GM18907 (cell line): Measurements from ENCODE around the gene CDH4.

ENCODE experiments used
- ATAC-seq: cut with Tn5 transposase; IDR thresholded peaks from one replicate; pipeline ENCODE4 v1.9.1; 2021; ENCODE audit warnings: mild to moderate bottlenecking, moderate library complexity; ENCODE audit not compliant: unreplicated experiment

The CDH4 gene

DNA sequence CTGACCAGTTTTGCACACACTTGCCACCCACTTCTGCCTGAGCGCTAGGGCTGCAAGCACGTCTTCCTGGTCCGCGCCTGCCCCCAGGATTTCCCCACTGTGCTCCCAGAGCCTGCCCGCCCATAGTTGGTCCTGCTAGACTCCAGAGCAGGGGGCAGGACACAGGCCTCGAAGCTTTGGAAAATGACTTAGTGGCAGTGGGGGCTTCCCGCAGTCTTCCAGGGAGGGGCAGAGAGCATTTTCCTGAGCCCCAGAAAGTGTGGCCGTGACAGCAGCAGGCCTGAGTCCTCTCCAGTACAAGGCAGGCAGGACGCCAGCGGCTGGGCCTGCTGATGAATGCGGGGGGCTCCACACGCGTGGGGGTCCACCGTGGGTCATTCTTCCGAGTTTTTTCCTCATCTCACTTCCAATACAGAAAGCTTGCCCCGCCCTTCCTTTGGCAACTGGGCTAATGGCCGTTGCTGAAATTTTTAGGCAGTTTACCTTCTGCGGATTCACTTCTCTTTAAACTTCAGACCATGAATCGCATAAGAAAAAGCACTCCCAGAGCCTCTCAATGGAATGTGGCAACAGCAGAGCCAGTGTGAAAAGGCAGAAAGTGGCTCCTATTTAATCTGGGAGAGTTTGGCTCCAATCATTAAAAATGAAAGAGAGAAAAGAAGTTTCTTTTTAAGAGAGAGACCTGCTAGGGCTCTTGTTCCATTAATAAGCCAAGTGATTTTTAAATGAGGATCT is 383.8 kb downstream of the CDH4 start:
- ATAC-seq = no peak

DNA sequence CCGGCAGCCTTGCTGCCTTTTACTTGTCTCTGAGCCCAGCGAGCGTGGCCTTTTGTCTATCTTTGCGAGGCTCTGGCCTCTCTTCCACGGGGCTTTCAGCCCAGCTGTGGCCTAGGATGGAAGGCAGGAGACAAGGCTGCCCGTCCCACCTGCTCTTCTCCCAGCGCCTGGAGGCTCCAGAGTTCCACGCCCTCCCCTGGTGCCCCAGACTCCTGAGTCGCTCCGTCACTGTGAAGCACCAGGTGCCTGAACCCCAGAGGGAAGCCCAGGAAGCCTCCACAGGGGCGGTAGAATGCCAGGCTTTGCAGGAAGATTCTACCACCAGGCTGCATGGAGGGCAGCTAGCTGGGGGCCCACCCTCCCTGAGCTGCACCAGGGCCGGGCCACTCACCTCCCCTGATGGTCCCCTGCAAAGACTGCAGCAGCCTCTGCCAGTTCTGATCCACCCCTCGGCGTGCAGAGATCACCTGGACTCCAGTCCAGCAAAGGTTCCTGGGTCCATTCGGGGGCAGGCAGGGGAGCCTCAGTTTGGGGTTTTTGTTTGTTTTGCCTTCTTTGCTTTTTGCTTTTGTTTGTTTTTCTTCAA is 384.6 kb downstream of the CDH4 start:
- no peak for ATAC-seq

DNA sequence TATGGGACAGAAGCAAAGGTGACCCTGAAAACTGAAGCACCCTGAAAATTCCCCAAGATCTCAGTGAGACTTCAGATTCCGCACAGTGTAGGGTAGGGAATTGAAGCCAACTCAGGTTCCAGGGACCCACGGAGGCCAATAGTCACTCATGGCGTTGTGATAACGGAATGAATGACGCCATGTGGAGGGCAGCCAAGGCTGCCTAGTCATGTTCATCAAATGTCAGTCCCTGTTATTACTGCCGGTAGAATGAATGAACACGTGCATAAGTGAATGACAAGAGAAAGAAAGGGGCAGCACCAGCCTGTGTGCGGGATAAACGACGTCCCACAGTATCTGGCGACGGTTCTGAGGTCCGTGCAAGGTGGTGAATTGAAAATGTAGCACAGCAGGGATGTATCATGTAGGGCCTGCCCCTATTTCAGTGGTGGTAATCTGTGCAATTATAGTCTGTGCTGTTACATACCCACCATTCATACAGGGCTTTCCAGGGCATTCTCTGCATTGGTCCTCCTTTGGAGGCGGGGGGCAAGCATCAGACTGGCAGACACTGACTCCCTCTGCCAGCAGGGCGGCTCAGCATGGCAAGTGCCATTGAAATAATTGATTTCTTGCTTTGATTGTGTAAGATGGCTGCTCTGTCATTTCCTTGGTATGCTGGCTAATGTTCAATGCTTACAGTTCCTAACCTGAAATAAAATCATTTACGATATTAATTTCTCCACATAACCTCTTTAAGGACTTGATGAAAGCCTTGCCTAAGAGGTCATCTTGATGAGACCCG is 386.9 kb downstream of the CDH4 start:
- no peak for ATAC-seq

DNA sequence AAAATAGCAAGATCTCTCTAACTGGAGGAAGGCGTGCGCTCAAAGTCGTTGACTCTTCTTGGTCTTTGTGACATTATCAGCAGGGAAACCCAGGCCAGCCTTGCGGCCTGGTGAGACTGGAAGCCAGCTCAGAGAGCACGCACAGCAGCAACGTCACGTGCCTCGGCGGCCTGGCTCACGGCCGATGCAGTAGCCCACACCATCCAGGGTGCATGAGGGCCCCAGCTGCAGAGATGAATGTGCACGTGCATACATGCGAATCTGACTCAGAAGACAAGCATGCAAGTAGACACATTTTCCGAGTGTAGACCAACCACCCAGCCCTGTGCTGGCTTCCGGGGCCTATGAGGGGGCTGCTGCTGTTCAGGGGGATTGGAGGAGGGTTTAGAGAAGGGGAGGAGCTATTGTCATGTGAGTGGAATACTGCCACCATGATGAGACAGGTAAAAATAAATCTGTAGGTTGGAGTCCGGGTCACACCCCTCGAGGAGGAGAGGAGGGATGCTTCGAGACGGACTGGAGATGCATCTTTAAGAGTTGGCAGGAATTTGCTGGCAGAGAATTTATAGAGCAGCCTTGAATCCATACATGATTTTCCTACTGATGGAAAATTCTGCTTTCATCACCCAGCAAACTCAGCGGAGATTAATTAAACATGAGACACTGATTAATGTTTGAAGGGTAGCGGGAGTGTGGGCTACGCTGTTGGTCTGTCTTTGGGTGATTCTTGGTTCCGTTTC is 388.2 kb downstream of the CDH4 start:
- ATAC-seq = no peak

DNA sequence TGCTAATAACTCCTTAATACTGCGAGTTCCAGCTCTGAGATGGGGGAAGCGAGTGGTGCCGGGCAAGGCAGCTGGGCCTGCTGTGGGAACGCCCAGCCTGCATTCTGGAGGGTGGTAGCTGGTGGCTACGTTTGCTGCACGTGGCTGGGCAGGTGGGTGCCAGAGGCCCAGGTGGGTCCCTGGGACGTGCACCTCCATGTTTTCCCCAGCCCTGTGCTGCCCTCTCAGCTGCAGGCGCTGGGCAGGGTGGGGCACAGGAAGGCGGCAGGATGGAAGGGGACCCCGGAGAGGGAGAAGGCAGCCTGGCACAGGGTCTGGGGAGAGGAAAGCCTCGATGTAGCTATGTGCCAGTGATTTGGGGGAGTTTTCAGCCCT is 388.8 kb downstream of the CDH4 start:
- no peak for ATAC-seq

DNA sequence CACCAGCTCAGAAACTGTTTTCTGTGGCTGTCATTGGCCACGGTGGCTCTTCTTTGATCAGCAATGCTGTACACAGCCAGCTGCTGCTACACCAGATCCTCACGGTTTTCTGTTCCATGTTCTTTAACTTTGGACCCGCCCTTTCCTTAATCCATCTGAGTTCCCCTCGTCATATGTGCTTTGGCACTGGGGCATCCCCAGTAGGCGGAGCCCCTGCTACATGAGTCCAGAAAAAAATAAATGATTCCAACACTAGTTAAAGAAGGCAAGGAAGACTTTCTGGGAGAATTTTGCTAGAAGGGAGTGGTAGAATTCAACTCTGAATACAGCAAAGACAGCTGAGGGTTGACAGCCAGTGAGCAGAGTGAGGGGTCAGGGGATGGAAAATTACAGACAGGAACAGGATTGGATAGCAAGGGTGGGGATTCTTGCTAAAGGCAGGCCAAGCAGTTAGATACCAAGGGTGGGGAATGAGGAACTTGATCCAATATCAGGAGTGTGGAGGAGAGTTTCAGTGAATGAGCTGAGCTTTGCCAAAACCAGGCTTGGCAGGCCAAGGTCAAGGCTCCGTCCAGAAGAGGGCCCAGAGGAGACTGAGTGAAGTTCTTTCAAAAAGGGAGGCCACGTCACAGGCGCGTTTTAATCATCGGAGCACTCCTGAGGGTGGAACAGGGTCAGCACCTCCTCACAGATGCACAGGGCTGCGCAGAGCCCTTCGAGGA is 391.8 kb downstream of the CDH4 start:
- no peak for ATAC-seq

DNA sequence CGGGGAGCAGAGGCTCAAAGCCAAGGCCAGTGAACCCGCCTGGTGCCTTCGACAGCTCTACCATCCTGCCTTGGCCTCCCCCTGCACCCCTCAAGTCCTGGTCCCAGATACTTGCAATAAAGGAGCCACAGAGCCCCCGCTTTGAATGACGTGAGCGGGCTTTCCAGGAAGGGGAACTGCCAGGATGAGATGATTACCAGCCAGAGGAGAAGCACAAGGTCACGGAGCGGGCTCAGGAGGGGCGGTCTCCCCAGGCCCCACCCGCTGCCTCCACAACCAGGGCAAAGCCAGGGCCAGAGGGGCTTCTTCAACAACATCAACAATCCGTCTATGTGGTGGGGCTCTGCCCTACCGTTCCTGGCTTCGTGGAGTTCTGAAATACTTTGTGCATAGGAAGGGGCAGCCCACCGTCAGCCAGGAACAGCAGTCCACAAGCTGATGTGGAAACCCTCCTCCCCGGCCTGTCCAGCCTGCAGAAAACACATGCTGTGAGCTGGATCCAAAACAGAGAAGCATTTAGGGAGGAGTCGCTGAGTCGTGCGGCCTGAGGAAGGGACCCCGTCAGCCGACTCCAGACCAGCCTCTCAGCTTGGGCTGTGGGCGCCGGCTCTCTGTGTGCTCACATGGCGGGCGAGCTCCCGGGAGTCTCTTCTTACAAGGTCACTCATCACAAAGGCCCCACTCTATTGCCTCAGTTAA is 392.5 kb downstream of the CDH4 start:
- ATAC-seq = no peak

DNA sequence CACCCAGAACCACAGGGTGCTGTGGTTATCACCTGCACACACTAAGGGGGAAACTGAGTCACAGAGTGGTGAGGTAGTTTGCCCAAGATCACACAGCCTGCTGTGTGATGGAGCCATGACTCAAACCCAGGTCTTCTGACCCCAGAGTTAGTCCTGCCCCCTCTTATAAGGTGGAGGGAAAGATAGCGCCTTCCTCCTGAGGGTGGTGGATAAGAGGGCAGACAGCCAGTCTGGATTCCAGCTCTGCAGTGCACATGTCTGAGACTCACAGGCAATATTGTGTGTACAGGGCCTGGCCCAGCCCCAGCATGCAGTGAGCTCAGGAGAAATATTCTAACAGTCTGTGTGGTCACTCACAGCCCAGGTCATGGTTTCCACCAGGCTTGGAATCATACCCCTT is 393.7 kb downstream of the CDH4 start:
- no peak for ATAC-seq

DNA sequence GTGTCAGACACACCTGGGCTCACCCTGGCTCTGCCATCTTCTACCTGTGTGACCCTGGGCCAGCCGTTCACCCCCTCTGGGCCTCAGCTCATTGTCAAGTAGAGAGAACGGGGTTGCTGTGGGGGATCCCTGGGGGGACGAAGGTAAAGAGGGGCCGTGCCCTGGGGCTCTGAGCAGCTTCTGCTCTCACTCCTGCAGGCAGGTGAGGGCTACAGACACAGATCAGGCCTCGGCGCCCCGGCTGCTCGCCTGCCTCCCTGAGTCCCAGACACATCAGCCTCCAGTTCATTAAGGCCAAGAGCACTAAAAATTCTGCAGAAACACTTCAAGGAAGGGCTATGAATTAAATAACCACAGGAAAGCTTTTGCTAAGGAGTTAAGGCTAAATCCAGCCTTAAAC is 394.4 kb downstream of the CDH4 start:
- ATAC-seq = no peak

DNA sequence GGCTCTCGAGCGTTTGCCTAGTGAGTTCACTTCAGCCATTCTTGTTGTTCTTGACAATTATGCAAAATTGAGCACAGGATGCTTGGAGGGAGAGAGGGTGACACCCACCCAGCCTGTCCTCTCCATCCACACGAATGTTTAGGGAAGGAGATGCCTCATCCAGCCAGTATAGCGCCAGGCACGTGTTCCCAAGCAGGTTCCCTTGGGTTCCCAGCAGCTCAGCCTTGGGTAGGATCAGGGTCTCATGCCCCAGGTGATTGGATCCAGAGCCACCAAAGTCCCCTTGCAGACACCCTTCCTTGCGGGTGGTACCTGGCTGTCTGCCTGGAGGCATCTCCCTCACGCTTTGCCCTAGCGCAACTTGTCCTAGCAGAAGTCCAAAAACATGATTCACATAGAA is 394.9 kb downstream of the CDH4 start:
- ATAC-seq = no peak

DNA sequence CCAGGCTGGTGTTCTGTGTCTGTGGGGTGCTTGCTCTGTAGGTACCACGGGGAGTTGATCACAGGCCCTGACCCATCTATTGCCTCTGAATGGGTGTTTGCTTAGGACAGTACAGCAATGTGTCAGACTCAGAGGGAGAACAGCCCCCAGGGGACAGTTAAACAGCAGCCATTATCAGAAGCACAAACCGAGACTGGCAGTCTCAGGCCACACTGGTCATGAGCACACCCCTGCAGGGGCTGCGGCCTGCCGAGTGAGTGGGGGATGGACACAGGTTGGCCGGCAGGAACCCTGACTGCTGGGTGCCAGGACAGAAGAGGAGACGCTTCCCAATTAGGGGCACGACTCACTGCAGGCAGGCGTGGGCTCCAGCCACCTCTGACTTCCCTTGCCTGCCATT is 395.6 kb downstream of the CDH4 start:
- no peak for ATAC-seq

DNA sequence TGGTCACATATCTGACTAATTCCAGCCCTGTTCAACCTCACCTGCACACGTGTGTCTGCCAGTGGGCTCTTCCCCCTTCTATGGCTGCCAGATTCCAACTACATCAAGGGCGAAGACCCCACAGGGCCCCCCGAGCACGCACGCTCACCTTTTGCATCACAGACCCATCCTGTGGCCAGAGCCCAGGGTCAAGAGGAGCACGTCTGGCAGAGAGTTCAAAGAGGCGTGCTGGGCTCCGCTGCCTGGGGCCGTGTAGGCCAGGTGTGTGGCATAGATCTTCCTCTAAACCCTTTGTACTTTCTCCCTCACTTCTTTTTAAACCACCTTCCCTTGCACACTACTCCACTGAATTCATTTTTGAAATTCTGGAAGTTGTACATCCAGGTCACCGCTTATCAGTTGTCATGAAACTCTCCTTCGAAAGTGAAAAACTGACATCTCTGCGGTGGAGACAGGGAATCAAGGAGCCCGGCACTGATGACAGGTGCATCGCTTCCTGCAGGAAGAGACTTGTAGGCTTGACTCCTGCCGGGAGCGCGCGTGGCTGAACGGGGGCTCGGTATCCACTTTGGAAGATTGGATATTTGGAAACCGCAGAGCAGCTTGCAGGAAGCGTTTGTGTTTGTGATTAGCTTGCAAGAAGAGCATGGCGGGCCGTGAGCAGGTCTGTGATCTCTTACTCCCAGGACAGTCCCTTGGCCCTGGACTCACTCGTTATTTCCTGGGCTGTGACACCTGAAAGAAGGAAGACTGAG is 397.2 kb downstream of the CDH4 start:
- ATAC-seq = no peak

DNA sequence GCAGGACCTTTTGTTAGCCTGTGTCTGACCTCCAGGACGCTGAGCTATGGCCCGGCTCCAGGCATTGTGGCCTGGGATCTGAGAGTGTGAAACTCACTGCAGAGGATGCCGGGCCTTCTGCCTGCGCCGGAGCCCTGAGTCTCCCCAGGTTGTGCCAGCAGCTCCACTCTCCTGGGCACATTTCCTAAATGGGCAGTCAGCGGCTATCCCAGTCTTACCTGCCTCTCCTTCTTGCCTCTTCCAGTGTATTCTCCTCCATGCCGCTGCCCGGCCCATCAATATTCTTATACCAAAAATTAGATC is 397.8 kb downstream of the CDH4 start:
- no peak for ATAC-seq

DNA sequence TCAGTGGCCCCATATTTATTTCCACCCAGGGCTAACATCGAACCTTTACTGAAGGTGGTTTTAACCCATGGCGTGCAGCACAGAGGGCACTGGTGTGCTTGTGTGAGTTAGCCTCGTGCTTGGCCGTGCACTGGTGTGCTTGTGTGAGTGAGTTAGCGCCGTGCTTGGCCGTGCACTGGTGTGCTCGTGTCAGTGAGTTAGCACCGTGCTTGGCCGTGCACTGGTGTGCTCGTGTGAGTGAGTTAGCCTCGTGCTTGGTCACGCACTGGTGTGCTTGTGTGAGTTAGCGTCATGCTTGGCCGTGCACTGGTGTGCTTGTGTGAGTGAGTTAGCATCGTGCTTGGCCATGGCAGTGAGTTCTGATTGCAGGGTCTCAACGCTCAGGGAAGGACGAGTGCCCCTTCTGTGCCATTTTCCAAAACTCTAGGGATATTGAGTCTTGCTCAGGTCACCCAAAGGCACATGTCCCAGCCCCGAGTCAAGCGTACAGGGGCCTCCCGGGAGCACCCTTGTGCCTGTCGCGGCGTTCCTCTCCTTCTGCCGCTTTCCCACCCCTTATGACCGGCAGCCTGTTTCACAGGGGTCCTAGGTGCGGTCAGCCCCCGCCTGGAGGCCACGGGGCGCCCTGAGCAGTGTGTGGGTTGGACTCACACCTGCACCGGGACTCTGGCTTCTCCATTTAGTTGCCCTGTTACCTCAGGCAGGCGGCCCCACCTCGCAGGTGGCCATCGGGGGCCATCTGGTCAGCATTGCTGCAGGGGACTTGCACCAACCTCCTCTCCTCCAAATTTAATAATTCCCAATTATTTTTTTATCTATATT is 399.1 kb downstream of the CDH4 start:
- no peak for ATAC-seq

DNA sequence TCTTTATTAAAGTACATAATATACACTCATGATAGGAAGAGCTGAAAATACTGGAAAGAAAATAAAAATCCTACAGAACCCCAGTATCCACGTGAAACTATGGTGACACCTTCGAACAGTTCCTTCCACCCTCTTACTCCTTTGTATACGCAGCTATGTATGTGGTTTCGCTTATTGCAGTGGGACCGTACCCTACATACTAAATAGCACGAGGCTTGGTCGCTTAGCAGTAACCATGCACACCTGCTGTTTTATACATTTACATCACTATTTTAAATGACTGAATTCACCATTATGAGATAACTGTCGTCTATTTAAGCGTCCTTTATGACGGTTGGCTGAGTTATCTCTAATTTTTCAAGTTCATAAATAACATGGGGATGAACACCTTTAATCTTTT is 400.1 kb downstream of the CDH4 start:
- no peak for ATAC-seq

DNA sequence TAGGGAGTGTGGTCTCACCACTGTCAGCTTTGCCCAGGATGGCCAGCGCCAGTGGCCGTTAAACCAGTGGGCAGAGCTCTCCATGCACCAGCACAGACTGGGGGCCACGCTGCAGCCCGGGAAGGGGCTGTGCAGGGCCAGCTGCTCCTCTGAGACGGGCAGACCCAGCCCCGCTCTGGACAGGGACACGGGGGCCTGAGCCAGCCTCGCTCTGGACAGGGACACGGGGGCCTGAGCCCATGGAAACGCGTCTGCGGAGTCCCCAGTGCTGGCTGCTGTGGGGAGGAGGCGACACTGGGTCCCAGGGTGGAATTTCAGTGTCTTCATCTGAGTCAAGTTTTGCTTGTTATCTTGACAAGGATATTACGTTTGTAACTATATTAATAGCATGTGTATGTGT is 402.7 kb downstream of the CDH4 start:
- ATAC-seq = no peak

DNA sequence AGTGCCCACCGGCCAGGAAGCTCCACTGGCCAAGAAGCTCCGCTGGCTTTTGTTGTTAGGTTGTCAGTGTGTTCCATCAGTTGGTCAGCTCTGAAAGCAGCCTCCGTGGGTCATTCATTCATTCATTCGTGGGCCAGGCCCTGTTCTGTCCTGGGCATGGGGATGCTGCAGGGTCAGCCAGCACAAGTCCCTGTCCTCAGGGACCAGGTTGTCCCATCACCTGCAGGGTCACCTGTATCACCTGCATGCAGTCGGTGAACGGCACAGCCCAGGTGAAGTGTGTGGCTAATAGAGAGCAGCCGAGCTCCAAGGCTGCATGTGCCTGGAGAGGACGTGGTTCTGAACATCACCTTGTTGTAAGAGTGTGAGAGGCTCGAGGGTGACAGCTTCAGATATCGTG is 403.5 kb downstream of the CDH4 start:
- ATAC-seq = no peak

DNA sequence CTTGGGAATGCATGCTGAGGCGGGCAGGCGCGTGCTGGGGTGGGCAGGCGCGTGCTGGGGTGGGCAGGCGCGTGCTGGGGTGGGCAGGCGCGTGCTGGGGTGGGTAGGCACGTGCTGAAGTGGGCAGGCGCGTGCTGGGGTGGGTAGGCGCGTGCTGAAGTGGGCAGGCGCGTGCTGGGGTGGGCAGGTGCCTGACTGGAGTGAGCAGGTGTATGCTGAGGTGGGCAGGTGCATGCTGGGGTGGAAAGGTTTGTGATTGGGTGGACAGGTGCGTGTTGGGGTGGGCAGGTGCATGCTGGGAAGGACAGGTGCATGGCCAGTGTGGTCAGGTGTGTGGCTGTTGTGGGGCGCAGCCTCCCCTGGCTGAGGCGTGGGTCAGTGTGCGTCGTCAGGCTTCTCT is 404.1 kb downstream of the CDH4 start:
- ATAC-seq = no peak
